ENCODE results near the gene CNOT6. TPM values are rescaled to one million over a fixed set of nuclear protein-coding genes. Genes with fewer than 3 reads are reported as not detected.

Gene CNOT6
- total RNA-seq, 1 donor from 2014 or later: 26.6 TPM

GRCh38 chr5:180602481-180603075 is 108.4 kb downstream of the CNOT6 start:
- FAIRE-seq: no peak
- H3K36me3 ChIP-seq (ENCODE audit: control insufficient read depth, insufficient read depth, low read length): no peaks in the 10 kb centered on the region
- no peak overlapping the region for H3K4me3 ChIP-seq (ENCODE audit: low read depth, low read length)
- DNase-seq (ENCODE audit: low read depth): no peak
- TF ChIP-seq CTCF (IDR thresholded peaks at IDR 0.05; ENCODE audit: insufficient read depth, low read length, severe bottlenecking): no peak
- H3K27me3 ChIP-seq (ENCODE audit: control insufficient read depth, insufficient read depth, low read length): no peaks in the 10 kb centered on the region

GRCh38 chr5:180603076-180603594 is 109.0 kb downstream of the CNOT6 start:
- no peaks in the 10 kb centered on the region for H3K27me3 ChIP-seq (ENCODE audit: control insufficient read depth, insufficient read depth, low read length)
- TF ChIP-seq CTCF (IDR thresholded peaks at IDR 0.05; ENCODE audit: insufficient read depth, low read length, severe bottlenecking): no peak
- no peaks in the 10 kb centered on the region for H3K36me3 ChIP-seq (ENCODE audit: control insufficient read depth, insufficient read depth, low read length)
- no peak for DNase-seq (ENCODE audit: low read depth)
- H3K4me3 ChIP-seq (ENCODE audit: low read depth, low read length): no peak overlapping the region
- no peak for FAIRE-seq

- no peaks in the 10 kb centered on the region for H3K27me3 ChIP-seq (ENCODE audit: control insufficient read depth, insufficient read depth, low read length)
- no peak for FAIRE-seq
- no peaks in the 10 kb centered on the region for H3K36me3 ChIP-seq (ENCODE audit: control insufficient read depth, insufficient read depth, low read length)
- TF ChIP-seq CTCF (IDR thresholded peaks at IDR 0.05; ENCODE audit: insufficient read depth, low read length, severe bottlenecking): no peak
- no peak for DNase-seq (ENCODE audit: low read depth)
- no peak overlapping the region for H3K4me3 ChIP-seq (ENCODE audit: low read depth, low read length)
Observed at GRCh38 chr5:180604271-180604670, 110.1 kb downstream of the CNOT6 start.

GRCh38 chr5:180605554-180606214 is 111.5 kb downstream of the CNOT6 start:
- FAIRE-seq (no peak), DNase-seq (ENCODE audit: low read depth) (peak; percentile 50)
- peak; percentile 85 for TF ChIP-seq CTCF (IDR thresholded peaks at IDR 0.05; ENCODE audit: insufficient read depth, low read length, severe bottlenecking)
- no peaks in the 10 kb centered on the region for H3K27me3 ChIP-seq (ENCODE audit: control insufficient read depth, insufficient read depth, low read length)
- H3K36me3 ChIP-seq (ENCODE audit: control insufficient read depth, insufficient read depth, low read length): no peaks in the 10 kb centered on the region
- H3K4me3 ChIP-seq (ENCODE audit: low read depth, low read length): no peak overlapping the region

GRCh38 chr5:180606215-180606785 is 112.1 kb downstream of the CNOT6 start:
- no peak for TF ChIP-seq CTCF (IDR thresholded peaks at IDR 0.05; ENCODE audit: insufficient read depth, low read length, severe bottlenecking)
- no peaks in the 10 kb centered on the region for H3K36me3 ChIP-seq (ENCODE audit: control insufficient read depth, insufficient read depth, low read length)

More at GRCh38 chr5:180606215-180606785, 112.1 kb downstream of the CNOT6 start:
- Histone ChIP-seq H3K4me3 (ENCODE audit: low read depth, low read length) (no peak overlapping the region), H3K27me3 (ENCODE audit: control insufficient read depth, insufficient read depth, low read length) (no peaks in the 10 kb centered on the region)
- FAIRE-seq (no peak), DNase-seq (ENCODE audit: low read depth) (no peak)
